Uterus (tissue), 2 donors: ENCODE results near the gene BABAM2.

Experiments used
- CTCF ChIP-seq, 4 experiments: fragments of 200-600 bp in 2 of 4; fragments of 450-650 bp in 2 of 4; sonication (generic) in 2 of 4; IDR thresholded peaks; one replicate each; pipeline ENCODE4 v1.5.1; 2016 to 2019; ENCODE audit warnings: antibody characterized with exemption in 4 of 4, mild to moderate bottlenecking in 2 of 4, moderate library complexity in 1 of 4
- POLR2A ChIP-seq, 2 donors: fragments of 450-650 bp; IDR thresholded peaks; one replicate each; pipeline ENCODE4 v1.6.1; 2016; ENCODE audit warnings: antibody characterized with exemption in 2 of 2, mild to moderate bottlenecking in 1 of 2, moderate library complexity in 1 of 2

DNA sequence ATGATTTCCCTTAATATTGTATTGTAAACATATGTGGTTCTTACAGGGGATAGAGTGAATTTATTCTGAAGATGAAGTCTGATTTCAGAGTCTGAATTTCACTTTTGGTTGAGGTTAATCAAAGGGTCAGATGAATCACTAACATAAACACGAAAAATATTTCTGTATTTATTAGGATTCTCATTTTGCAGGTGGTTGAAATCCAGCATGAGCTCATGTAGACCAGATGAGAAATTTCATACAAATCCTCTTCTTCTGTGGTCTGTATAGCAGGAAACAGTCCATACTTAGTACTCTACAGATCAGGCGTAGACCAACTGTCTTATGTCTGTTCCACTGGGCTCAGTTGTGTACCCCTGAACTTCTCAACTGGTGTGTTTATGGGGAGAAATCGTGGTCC lies 157.8 kb downstream of the BABAM2 start:
- TF ChIP-seq CTCF (IDR thresholded peaks at IDR 0.05): no peak
- no peak for TF ChIP-seq POLR2A (IDR thresholded peaks at IDR 0.05)
